ENCODE results near the gene CYP19A1. TPM values are rescaled to one million over a fixed set of nuclear protein-coding genes. Genes with fewer than 3 reads are reported as not detected.

CYP19A1 gene
- total RNA-seq, 5 donors from 2014 or later (not counting 1 experiment from before 2014, with no cell fraction given): 0.23 TPM; not detected in 4

DNA sequence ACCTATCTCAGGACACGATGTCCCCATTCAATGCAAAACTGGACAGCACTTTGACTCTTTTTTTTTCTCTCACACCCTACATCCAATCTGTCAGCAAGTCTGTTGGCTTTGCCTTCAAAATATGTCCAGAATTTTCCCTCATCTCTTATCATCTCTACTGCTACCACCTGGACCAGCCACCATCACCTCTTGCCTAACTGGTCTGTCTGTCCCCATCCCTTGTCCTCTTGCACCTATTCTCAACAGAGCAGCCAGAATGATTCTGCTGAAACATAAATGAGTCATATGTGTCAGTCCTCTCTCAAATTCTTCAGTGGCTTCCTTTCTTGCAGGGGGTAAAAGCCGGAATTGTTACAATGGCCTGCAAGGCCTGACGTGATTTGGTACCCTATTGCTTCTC is 105.8 kb downstream of the CYP19A1 start:
- DNase-seq (no peak), ATAC-seq (replicated peaks in 1 of 4) (no peak)
- H3K9me3 ChIP-seq: no peaks in the 10 kb centered on the region
- H3K4me1 Mint-ChIP-seq: no peaks in the 10 kb centered on the region
- no peak overlapping the region for H3K4me3 ChIP-seq (ENCODE audit: control insufficient read depth in 1 of 2, extremely low read depth in 1 of 2, low read length in 1 of 2)
- no peaks in the 10 kb centered on the region for H3K9me3 Mint-ChIP-seq
- WGBS (ENCODE audit: insufficient coverage): 88% methylated on average over 3 of the region's 3 CpGs
- ChIA-PET POLR2A (no interaction called here), CTCF (no interaction called here)
- no peak overlapping the region for H3K4me3 Mint-ChIP-seq
- H3K36me3 ChIP-seq (ENCODE audit: control insufficient read depth in 2 of 2, extremely low read depth in 1 of 2, insufficient read depth in 1 of 2, low read length in 1 of 2): no peaks in the 10 kb centered on the region
- no peaks in the 10 kb centered on the region for H3K36me3 Mint-ChIP-seq
- H3K27me3 ChIP-seq (replicated peaks in 1 of 2; ENCODE audit: control insufficient read depth in 2 of 2, extremely low read depth in 1 of 2, insufficient read depth in 2 of 2, low read length in 1 of 2): peaks cover 2 to 16% of the 10 kb centered on the region in 2 experiments
- H3K4me1 ChIP-seq (ENCODE audit: control insufficient read depth in 1 of 2, extremely low read depth in 1 of 2, insufficient read depth in 2 of 2, low read length in 2 of 2): no peaks in the 10 kb centered on the region
- no peak overlapping the region for H3K27ac ChIP-seq (ENCODE audit: low read length)
- H3K27me3 Mint-ChIP-seq: peaks cover 12 to 15% of the 10 kb centered on the region in 2 donors
- H3K27ac Mint-ChIP-seq: no peak overlapping the region

DNA sequence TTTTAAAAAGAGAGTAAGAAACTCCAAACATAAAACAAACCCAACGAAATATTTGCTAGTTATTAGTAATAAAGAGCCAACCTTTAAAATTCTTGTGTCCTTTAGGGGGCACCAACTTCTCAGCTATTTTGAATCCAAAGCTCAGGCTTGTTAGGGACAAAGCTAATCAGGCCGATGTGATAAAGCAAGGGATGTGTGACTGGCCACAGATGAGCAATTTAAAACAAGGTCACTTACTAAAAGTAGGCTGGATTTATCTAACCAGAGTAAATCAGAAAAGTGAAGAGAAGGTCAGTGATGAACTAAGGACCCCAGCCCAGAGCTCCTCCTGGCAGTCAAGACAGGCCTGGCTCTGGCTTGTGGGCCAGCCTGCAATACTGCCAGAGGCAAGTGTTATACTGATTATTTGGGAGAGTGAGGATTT is 108.5 kb downstream of the CYP19A1 start:
- no peak overlapping the region for H3K27ac ChIP-seq (ENCODE audit: low read length)
- no peaks in the 10 kb centered on the region for H3K9me3 ChIP-seq
- ChIA-PET CTCF (interaction anchor here in 1 of 2 donors (0.5 kb wide), 1 partner anchor 67 kb away, joined by 3 read pairs; no protein-coding TSS in a partner anchor), POLR2A (no interaction called here)
- Mint-ChIP-seq H3K27ac (no peak overlapping the region), H3K9me3 (no peaks in the 10 kb centered on the region), H3K27me3 (peaks cover 12 to 13% of the 10 kb centered on the region in 2 donors), H3K4me3 (no peak overlapping the region), H3K36me3 (no peaks in the 10 kb centered on the region), H3K4me1 (no peaks in the 10 kb centered on the region)
- ATAC-seq (replicated peaks in 1 of 4): no peak
- H3K4me1 ChIP-seq (ENCODE audit: control insufficient read depth in 1 of 2, extremely low read depth in 1 of 2, insufficient read depth in 2 of 2, low read length in 2 of 2): no peaks in the 10 kb centered on the region
- no peak for DNase-seq
- H3K36me3 ChIP-seq (ENCODE audit: control insufficient read depth in 2 of 2, extremely low read depth in 1 of 2, insufficient read depth in 1 of 2, low read length in 1 of 2): no peaks in the 10 kb centered on the region
- H3K27me3 ChIP-seq (replicated peaks in 1 of 2; ENCODE audit: control insufficient read depth in 2 of 2, extremely low read depth in 1 of 2, insufficient read depth in 2 of 2, low read length in 1 of 2): peaks cover 0 to 20% of the 10 kb centered on the region in 2 experiments
- H3K4me3 ChIP-seq (ENCODE audit: control insufficient read depth in 1 of 2, extremely low read depth in 1 of 2, low read length in 1 of 2): no peak overlapping the region
- WGBS (ENCODE audit: insufficient coverage): 67% methylated on average over 1 of the region's 2 CpGs

DNA sequence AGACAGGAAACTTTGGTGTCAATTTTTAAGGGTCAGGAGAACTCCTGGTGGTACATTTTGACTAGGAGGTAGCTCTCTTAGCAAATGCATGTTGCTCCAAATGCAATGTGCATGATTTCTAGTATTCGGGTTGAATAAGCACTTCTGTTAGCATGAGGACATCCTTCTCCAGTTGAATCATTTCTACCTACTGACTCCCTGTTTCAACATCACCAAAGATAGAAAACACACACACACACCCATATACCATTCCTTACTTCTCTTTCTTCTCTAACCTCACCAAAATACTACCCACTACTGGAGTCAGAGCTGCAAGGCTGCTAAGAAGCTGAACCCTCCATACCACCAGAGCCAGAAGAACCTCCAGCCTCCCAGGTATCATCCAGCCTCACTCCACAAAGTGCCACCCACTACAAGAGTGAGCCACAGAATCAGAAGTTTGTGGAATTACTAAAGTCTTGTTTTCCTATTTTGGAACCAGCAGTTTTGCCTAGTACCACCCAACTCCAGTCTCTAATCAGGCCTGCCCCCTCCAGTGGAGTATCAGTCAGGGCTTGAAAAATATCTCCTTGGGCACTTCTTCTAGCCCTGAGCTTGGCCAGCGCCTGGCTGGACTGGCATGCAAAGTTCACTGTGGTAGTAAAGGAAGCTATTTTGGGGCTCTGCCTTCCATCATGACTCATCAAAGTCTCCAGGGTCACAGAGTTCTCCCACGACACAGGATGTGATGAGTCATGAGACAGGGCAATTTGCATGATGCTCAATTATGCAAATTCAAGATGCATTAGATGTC is 110.3 kb downstream of the CYP19A1 start:
- no peak for ATAC-seq (replicated peaks in 1 of 4)
- Histone ChIP-seq H3K9me3 (no peaks in the 10 kb centered on the region), H3K36me3 (ENCODE audit: control insufficient read depth in 2 of 2, extremely low read depth in 1 of 2, insufficient read depth in 1 of 2, low read length in 1 of 2) (no peaks in the 10 kb centered on the region), H3K4me3 (ENCODE audit: control insufficient read depth in 1 of 2, extremely low read depth in 1 of 2, low read length in 1 of 2) (no peak overlapping the region), H3K4me1 (ENCODE audit: control insufficient read depth in 1 of 2, extremely low read depth in 1 of 2, insufficient read depth in 2 of 2, low read length in 2 of 2) (no peaks in the 10 kb centered on the region), H3K27ac (ENCODE audit: low read length) (no peak overlapping the region), H3K27me3 (replicated peaks in 1 of 2; ENCODE audit: control insufficient read depth in 2 of 2, extremely low read depth in 1 of 2, insufficient read depth in 2 of 2, low read length in 1 of 2) (peaks cover 0 to 7% of the 10 kb centered on the region in 2 experiments)
- 86% methylated on average over 1 of the region's 3 CpGs for WGBS (ENCODE audit: insufficient coverage)
- H3K36me3 Mint-ChIP-seq: no peaks in the 10 kb centered on the region
- DNase-seq: no peak
- POLR2A ChIA-PET: no interaction called here
- no peaks in the 10 kb centered on the region for H3K4me1 Mint-ChIP-seq
- CTCF ChIA-PET: no interaction called here
- peaks cover under 1 to 3% of the 10 kb centered on the region in 2 donors for H3K27me3 Mint-ChIP-seq
- H3K4me3 Mint-ChIP-seq: no peak overlapping the region
- H3K9me3 Mint-ChIP-seq: no peaks in the 10 kb centered on the region
- H3K27ac Mint-ChIP-seq: no peak overlapping the region

DNA sequence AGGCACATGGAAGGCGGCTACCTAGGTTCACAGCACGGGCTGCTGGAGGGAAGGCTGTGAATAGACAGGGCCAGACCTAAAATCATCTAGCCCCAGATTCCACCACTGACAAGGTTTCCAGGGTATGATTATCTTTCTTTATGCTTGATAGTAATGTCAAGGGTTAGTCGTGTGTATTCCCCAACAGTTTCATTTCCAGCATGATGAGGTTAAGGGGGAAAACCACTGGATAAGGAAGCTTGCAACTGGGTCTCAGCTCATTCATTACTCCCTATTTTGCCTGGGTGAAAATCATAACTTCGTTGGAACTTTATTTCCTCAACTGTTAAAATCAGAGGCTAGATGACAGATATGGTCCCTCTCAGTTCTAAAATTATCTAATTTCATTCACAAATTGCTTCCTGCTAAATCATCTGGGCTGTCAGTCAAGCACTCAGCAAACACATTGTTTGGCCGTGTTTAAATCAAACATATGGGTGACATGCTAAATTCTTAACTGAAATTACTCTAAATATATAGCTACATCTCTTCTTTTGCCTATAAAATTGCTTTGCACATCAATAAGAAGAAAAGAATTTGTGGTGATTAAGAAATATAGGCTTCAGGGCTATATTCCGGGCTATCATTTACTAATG is 111.7 kb downstream of the CYP19A1 start:
- ChIA-PET POLR2A (no interaction called here), CTCF (no interaction called here)
- H3K4me1 ChIP-seq (ENCODE audit: control insufficient read depth in 1 of 2, extremely low read depth in 1 of 2, insufficient read depth in 2 of 2, low read length in 2 of 2): no peaks in the 10 kb centered on the region
- 63% methylated on average over 1 of the region's 6 CpGs for WGBS (ENCODE audit: insufficient coverage)
- H3K36me3 ChIP-seq (ENCODE audit: control insufficient read depth in 2 of 2, extremely low read depth in 1 of 2, insufficient read depth in 1 of 2, low read length in 1 of 2): no peaks in the 10 kb centered on the region
- H3K27ac ChIP-seq (ENCODE audit: low read length): no peak overlapping the region
- DNase-seq (no peak), ATAC-seq (replicated peaks in 1 of 4) (no peak)
- no peaks in the 10 kb centered on the region for H3K9me3 Mint-ChIP-seq
- no peaks in the 10 kb centered on the region for H3K4me1 Mint-ChIP-seq
- H3K4me3 ChIP-seq (ENCODE audit: control insufficient read depth in 1 of 2, extremely low read depth in 1 of 2, low read length in 1 of 2): no peak overlapping the region
- H3K36me3 Mint-ChIP-seq: no peaks in the 10 kb centered on the region
- H3K4me3 Mint-ChIP-seq: no peak overlapping the region
- H3K9me3 ChIP-seq: no peaks in the 10 kb centered on the region
- H3K27ac Mint-ChIP-seq: no peak overlapping the region
- H3K27me3 Mint-ChIP-seq: peaks cover 4 to 12% of the 10 kb centered on the region in 2 donors
- peaks cover 0 to 7% of the 10 kb centered on the region in 2 experiments for H3K27me3 ChIP-seq (replicated peaks in 1 of 2; ENCODE audit: control insufficient read depth in 2 of 2, extremely low read depth in 1 of 2, insufficient read depth in 2 of 2, low read length in 1 of 2)

DNA sequence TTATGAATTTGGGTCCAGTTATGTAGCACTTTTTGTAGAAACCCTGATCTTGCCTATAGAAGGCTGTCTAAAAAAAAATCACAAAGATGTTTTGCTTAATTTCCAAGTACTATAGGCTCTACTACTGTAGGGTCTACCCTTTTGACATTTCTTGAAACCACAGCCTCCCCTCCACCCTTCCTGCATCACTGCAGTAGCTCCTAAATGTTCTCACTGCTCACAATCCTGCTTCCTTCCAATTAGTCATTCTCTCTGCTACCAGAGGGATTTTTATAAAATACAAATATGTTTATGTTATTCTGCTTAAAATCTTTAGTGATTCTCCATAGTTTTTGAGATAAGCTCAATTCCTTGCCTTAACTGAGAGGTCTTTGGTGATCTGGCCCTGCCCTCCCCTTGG is 114.0 kb downstream of the CYP19A1 start:
- peaks cover 0 to 3% of the 10 kb centered on the region in 2 experiments for H3K27me3 ChIP-seq (replicated peaks in 1 of 2; ENCODE audit: control insufficient read depth in 2 of 2, extremely low read depth in 1 of 2, insufficient read depth in 2 of 2, low read length in 1 of 2)
- H3K36me3 ChIP-seq (ENCODE audit: control insufficient read depth in 2 of 2, extremely low read depth in 1 of 2, insufficient read depth in 1 of 2, low read length in 1 of 2): no peaks in the 10 kb centered on the region
- no peak overlapping the region for H3K27ac ChIP-seq (ENCODE audit: low read length)
- H3K4me1 ChIP-seq (ENCODE audit: control insufficient read depth in 1 of 2, extremely low read depth in 1 of 2, insufficient read depth in 2 of 2, low read length in 2 of 2): no peaks in the 10 kb centered on the region
- H3K9me3 Mint-ChIP-seq: no peaks in the 10 kb centered on the region
- ChIA-PET POLR2A (interaction anchor here in 1 of 2 donors (0.6 kb wide), 1 partner anchor 1424 kb away, joined by 3 read pairs; no protein-coding TSS in a partner anchor), CTCF (no interaction called here)
- no peak overlapping the region for H3K27ac Mint-ChIP-seq
- no peak overlapping the region for H3K4me3 ChIP-seq (ENCODE audit: control insufficient read depth in 1 of 2, extremely low read depth in 1 of 2, low read length in 1 of 2)
- no peak overlapping the region for H3K4me3 Mint-ChIP-seq
- no peaks in the 10 kb centered on the region for H3K9me3 ChIP-seq
- no peak for ATAC-seq (replicated peaks in 1 of 4)
- H3K4me1 Mint-ChIP-seq: no peaks in the 10 kb centered on the region
- peaks cover 9 to 18% of the 10 kb centered on the region in 2 donors for H3K27me3 Mint-ChIP-seq
- no peak for DNase-seq
- H3K36me3 Mint-ChIP-seq: no peaks in the 10 kb centered on the region

DNA sequence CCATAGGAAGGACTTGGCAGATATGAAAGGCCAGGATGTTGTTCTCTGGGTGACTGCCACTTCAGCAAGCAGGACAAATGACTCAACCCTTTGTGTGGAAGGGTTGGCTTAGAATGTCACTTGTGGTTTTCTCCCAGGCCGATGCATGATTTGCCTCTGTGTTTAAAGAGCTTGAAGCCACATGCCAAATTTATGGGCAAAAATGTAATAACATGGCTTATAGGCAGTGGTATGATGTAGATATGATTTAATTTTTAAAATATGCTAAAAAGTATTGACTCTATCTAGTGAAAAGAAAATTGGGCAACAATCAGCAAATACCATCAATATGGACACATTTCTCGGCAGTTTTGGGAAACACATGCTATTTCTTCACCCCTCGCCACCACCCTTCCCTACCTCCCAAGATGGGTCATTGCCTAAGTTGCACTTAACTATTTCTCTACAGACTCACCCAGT is 114.6 kb downstream of the CYP19A1 start:
- peaks cover 0 to 3% of the 10 kb centered on the region in 2 experiments for H3K27me3 ChIP-seq (replicated peaks in 1 of 2; ENCODE audit: control insufficient read depth in 2 of 2, extremely low read depth in 1 of 2, insufficient read depth in 2 of 2, low read length in 1 of 2)
- Mint-ChIP-seq H3K4me3 (no peak overlapping the region), H3K4me1 (no peaks in the 10 kb centered on the region), H3K27me3 (peaks cover 9 to 18% of the 10 kb centered on the region in 2 donors), H3K27ac (no peak overlapping the region), H3K9me3 (no peaks in the 10 kb centered on the region), H3K36me3 (no peaks in the 10 kb centered on the region)
- no peak for ATAC-seq (replicated peaks in 1 of 4)
- H3K4me1 ChIP-seq (ENCODE audit: control insufficient read depth in 1 of 2, extremely low read depth in 1 of 2, insufficient read depth in 2 of 2, low read length in 2 of 2): no peaks in the 10 kb centered on the region
- no peak overlapping the region for H3K27ac ChIP-seq (ENCODE audit: low read length)
- POLR2A ChIA-PET: no interaction called here
- DNase-seq: no peak
- H3K9me3 ChIP-seq: no peaks in the 10 kb centered on the region
- WGBS (ENCODE audit: insufficient coverage): 83% methylated on average over 1 of the region's 3 CpGs
- CTCF ChIA-PET: no interaction called here
- H3K4me3 ChIP-seq (ENCODE audit: control insufficient read depth in 1 of 2, extremely low read depth in 1 of 2, low read length in 1 of 2): no peak overlapping the region
- no peaks in the 10 kb centered on the region for H3K36me3 ChIP-seq (ENCODE audit: control insufficient read depth in 2 of 2, extremely low read depth in 1 of 2, insufficient read depth in 1 of 2, low read length in 1 of 2)

Measured in T-cell (primary cell).